PC-3 (cell line): ENCODE results near the gene GSK3B. TPM values are rescaled to one million over a fixed set of nuclear protein-coding genes. Genes with fewer than 3 reads are reported as not detected.

Experiments used
- ATAC-seq: fragments of 200-7000 bp; cut with Tn5 transposase; 2 replicates; pipeline ENCODE4 v1.9.1; 2020; ENCODE audit warnings: mild to moderate bottlenecking, moderate library complexity
- BruUV-seq: library from RNA; stranded (reverse); fragments of 400-500 nt; replicated peaks from 2 replicates; lab custom pipeline; 2021; lab: Mats Ljungman, UMichigan
- CTCF ChIA-PET: fragments of 300-600 bp; sonication (Branson Sonifier 250); formaldehyde crosslinking; loops from one replicate; lab custom pipeline; 2022; ENCODE audit warnings: antibody characterized with exemption; lab: Charles Lee
- POLR2A ChIA-PET: fragments of 300-600 bp; sonication (Branson Sonifier 250); formaldehyde crosslinking; loops from one replicate; lab custom pipeline; 2022; ENCODE audit warnings: antibody characterized with exemption; ENCODE audit not compliant: unreplicated experiment; lab: Charles Lee
- DNase-seq: peaks from one replicate; pipeline ENCODE4 v3.0.0-alpha.2; 2015
- H2AFZ ChIP-seq: fragments of 300-600 bp; sonication (generic); 2 replicates; pipeline ENCODE4 v1.6.0; 2016; ENCODE audit warnings: antibody characterized with exemption, low read length
- H3F3A ChIP-seq: fragments of 300-600 bp; sonication (generic); one replicate; pipeline ENCODE4 v1.6.0; 2017; ENCODE audit warnings: antibody characterized with exemption, low read length, control low read depth, mild to moderate bottlenecking; ENCODE audit not compliant: unreplicated experiment
- H3K27ac ChIP-seq: fragments of 300-600 bp; sonication (generic); 2 replicates; pipeline ENCODE4 v1.5.1; 2016; ENCODE audit warnings: mild to moderate bottlenecking, low read length
- H3K27me3 ChIP-seq: fragments of 300-600 bp; sonication (generic); 2 replicates; pipeline ENCODE4 v1.6.1; 2016; ENCODE audit warnings: low read length, mixed read lengths
- H3K36me3 ChIP-seq: fragments of 300-600 bp; sonication (generic); 2 replicates; pipeline ENCODE4 v1.6.1; 2016; ENCODE audit warnings: low read depth, mixed run types, low read length, mixed read lengths
- H3K4me1 ChIP-seq: fragments of 300-600 bp; sonication (generic); 2 replicates; pipeline ENCODE4 v1.5.1; 2016; ENCODE audit warnings: low read length; ENCODE audit not compliant: insufficient read depth
- H3K4me2 ChIP-seq: fragments of 300-600 bp; sonication (generic); 2 replicates; pipeline ENCODE4 v1.6.0; 2016; ENCODE audit warnings: low read length
- H3K4me3 ChIP-seq: fragments of 300-600 bp; sonication (generic); 2 replicates; pipeline ENCODE4 v1.5.1; 2016; ENCODE audit warnings: mild to moderate bottlenecking, low read length, mixed read lengths
- H3K79me2 ChIP-seq: fragments of 300-600 bp; sonication (generic); 2 replicates; pipeline ENCODE4 v1.6.1; 2017; ENCODE audit warnings: low read length, mixed read lengths
- H3K9ac ChIP-seq: fragments of 300-600 bp; sonication (generic); 2 replicates; pipeline ENCODE4 v1.6.0; 2016; ENCODE audit warnings: mild to moderate bottlenecking, low read length
- H3K9me2 ChIP-seq: fragments of 300-600 bp; sonication (generic); replicated peaks from 2 replicates; pipeline ENCODE4 v1.6.1; 2016; ENCODE audit warnings: mixed run types, low read length, mixed read lengths
- H3K9me3 ChIP-seq: fragments of 300-600 bp; sonication (generic); 2 replicates; pipeline ENCODE4 v1.6.1; 2016; ENCODE audit warnings: low read length, mixed read lengths
- H4K20me1 ChIP-seq: fragments of 300-600 bp; sonication (generic); 2 replicates; pipeline ENCODE4 v1.6.1; 2016; ENCODE audit warnings: low read length, mixed read lengths
- EZH2 ChIP-seq: fragments of 300-600 bp; sonication (generic); IDR thresholded peaks from one replicate; pipeline ENCODE4 v1.6.1; 2017; ENCODE audit warnings: antibody characterized with exemption, mild to moderate bottlenecking, low read length; ENCODE audit not compliant: unreplicated experiment
- EZH2phosphoT487 ChIP-seq: fragments of 300-600 bp; sonication (generic); IDR thresholded peaks from 2 replicates; pipeline ENCODE4 v1.6.1; 2018; ENCODE audit warnings: mild to moderate bottlenecking, antibody characterized with exemption, low read length, borderline replicate concordance
- intact Hi-C: fragments of 100-400 bp; cut with micrococcal nuclease; formaldehyde crosslinking; loops from 2 replicates; pipeline ENCODE4 v1.9.0; 2023
- total RNA-seq: library from RNA; depleted of rRNA; stranded (reverse); fragments of >200 nt; gene quantifications from 2 replicates; pipeline ENCODE4 v1.2.3, GENCODE V29; 2014
- TF ChIP-seq, protein P1 (sequence below): fragments of 300-600 bp; sonication (generic); conservative IDR thresholded peaks from 2 replicates; pipeline ENCODE4 v1.5.1; 2017; ENCODE audit warnings: antibody characterized with exemption, low read depth, mild to moderate bottlenecking, low read length

Gene GSK3B
- total RNA-seq, 1 experiment from 2014 or later: 55.8 TPM

DNA sequence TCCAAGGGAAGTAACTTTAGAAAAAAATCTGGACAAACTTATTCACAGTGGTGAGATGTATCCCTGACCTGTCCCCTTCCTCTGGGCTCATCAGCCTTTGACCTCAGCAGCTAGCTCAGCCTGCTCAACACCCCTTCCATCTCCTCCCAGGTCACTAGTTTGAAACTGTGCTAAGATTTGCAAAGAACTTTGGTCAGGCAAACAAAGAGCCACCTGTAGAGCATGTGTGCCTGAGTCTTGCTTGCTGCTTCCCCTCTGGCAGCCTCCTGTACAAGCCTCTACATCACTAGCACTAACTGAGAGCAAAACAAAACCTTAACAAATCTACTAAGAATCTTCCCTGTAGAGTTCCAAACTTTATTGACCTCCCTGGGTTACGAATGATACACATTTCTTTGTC, 268.4 kb downstream of the GSK3B start:
- intact Hi-C loops: no loop called here
- Histone ChIP-seq H2AFZ (no peak overlapping the region), H3K9me3 (no peaks in the 10 kb centered on the region), H3K79me2 (no peaks in the 10 kb centered on the region), H4K20me1 (0 out of 2 replicates have a peak, but pooled peaks cover 6% of the 10 kb centered on the region), H3K9me2 (no peaks in the 10 kb centered on the region), H3K4me1 (no peaks in the 10 kb centered on the region), H3K9ac (no peak overlapping the region), H3F3A (no peaks in the 10 kb centered on the region), H3K27ac (no peak overlapping the region), H3K27me3 (no peaks in the 10 kb centered on the region), H3K36me3 (peaks cover 15% of the 10 kb centered on the region; the same call in 1 of the 2 replicates), H3K4me3 (no peak overlapping the region), H3K4me2 (no peak overlapping the region)
- CTCF ChIA-PET: no interaction called here
- TF ChIP-seq EZH2phosphoT487 (no peak), EZH2 (no peak)
- TF ChIP-seq, protein P1, sequence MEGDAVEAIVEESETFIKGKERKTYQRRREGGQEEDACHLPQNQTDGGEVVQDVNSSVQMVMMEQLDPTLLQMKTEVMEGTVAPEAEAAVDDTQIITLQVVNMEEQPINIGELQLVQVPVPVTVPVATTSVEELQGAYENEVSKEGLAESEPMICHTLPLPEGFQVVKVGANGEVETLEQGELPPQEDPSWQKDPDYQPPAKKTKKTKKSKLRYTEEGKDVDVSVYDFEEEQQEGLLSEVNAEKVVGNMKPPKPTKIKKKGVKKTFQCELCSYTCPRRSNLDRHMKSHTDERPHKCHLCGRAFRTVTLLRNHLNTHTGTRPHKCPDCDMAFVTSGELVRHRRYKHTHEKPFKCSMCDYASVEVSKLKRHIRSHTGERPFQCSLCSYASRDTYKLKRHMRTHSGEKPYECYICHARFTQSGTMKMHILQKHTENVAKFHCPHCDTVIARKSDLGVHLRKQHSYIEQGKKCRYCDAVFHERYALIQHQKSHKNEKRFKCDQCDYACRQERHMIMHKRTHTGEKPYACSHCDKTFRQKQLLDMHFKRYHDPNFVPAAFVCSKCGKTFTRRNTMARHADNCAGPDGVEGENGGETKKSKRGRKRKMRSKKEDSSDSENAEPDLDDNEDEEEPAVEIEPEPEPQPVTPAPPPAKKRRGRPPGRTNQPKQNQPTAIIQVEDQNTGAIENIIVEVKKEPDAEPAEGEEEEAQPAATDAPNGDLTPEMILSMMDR: no peak
- DNase-seq (no peak), ATAC-seq (no peak)
- POLR2A ChIA-PET: interaction anchor here (0.6 kb wide), 1 partner anchor 211 kb away, joined by 3 read pairs; no protein-coding TSS in a partner anchor
- no TSS peak for BruUV-seq

DNA sequence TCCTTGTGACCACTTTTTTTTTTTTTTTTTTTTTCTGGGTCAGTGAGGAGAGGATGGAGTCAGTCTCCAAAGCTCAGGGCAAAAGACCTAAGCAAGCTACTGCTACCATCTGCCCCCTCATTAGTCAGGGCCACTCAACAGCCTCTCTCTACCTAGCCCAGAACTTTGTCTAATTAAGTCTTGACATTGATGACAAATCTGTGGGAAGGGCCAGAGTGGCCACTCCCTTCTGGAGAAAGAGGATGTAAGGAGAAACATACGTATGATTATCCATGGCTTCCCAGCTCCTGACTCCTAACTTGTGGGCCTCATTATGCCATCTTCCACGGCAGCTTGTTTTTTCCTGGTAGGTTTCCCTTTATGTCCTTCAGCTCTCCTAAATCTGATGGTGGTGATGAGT, 274.4 kb downstream of the GSK3B start:
- Histone ChIP-seq H4K20me1 (0 out of 2 replicates have a peak, but pooled peaks cover 6% of the 10 kb centered on the region), H3K9ac (no peak overlapping the region), H3K4me1 (no peaks in the 10 kb centered on the region), H3K27ac (no peak overlapping the region), H3K36me3 (no peaks in the 10 kb centered on the region), H3K9me3 (no peaks in the 10 kb centered on the region), H3K4me3 (no peak overlapping the region), H3K9me2 (no peaks in the 10 kb centered on the region), H3F3A (no peaks in the 10 kb centered on the region), H2AFZ (no peak overlapping the region), H3K27me3 (no peaks in the 10 kb centered on the region), H3K4me2 (no peak overlapping the region), H3K79me2 (no peaks in the 10 kb centered on the region)
- TF ChIP-seq, protein P1: no peak
- TF ChIP-seq EZH2phosphoT487: no peak
- TF ChIP-seq EZH2: no peak
- ATAC-seq: peak; percentile 19; the same call in 1 of the 2 replicates
- peak; percentile 25 for DNase-seq
- CTCF ChIA-PET: no interaction called here
- intact Hi-C loops: loop anchor here (5.0 kb wide), 1 partner anchor 377 kb away; no protein-coding TSS in a partner anchor
- POLR2A ChIA-PET: no interaction called here
- no TSS peak for BruUV-seq

DNA sequence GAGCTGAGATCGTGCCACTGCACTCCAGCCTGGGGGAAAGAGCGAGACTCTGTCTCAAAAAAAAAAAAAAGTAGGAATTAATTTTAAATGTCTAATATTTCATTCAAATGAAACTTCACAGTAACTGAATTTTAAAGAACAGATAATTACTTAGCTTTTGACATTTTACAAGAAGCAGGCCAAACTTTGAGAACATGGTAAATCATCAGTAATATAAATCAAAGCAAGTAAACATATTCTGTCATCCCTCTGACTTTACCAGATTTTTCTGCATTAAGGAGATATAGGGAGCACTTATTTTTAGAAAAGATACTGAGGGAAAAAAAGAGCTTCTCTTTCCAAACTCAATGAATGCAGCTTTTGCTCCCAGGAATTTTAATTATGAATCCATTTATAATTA, 275.3 kb downstream of the GSK3B start:
- H3K9me3 ChIP-seq: no peaks in the 10 kb centered on the region
- ChIA-PET POLR2A (interaction anchor here (0.6 kb wide), 1 partner anchor 95 kb away, joined by 3 read pairs; no protein-coding TSS in a partner anchor), CTCF (no interaction called here)
- H3K4me2 ChIP-seq: no peak overlapping the region
- H2AFZ ChIP-seq: no peak overlapping the region
- H3K9ac ChIP-seq: no peak overlapping the region
- H3F3A ChIP-seq: no peaks in the 10 kb centered on the region
- H4K20me1 ChIP-seq: 0 out of 2 replicates have a peak, but pooled peaks cover 6% of the 10 kb centered on the region
- H3K27me3 ChIP-seq: no peaks in the 10 kb centered on the region
- H3K9me2 ChIP-seq: no peaks in the 10 kb centered on the region
- DNase-seq: no peak
- no peak for ATAC-seq
- no peaks in the 10 kb centered on the region for H3K36me3 ChIP-seq
- H3K27ac ChIP-seq: no peak overlapping the region
- H3K4me3 ChIP-seq: no peak overlapping the region
- intact Hi-C loops: no loop called here
- H3K79me2 ChIP-seq: no peaks in the 10 kb centered on the region
- TF ChIP-seq, protein P1: no peak
- TF ChIP-seq EZH2phosphoT487: no peak
- TF ChIP-seq EZH2: no peak
- no TSS peak for BruUV-seq
- no peaks in the 10 kb centered on the region for H3K4me1 ChIP-seq
